HTR-8/SVneo (cell line): ENCODE data around the gene OR10A6.

ENCODE experiments used
- DNase-seq: peaks from one replicate; pipeline ENCODE4 v3.0.0; 2011; ENCODE audit warnings: low spot score, mixed read lengths; ENCODE audit not compliant: insufficient read length
- FAIRE-seq: peaks from 2 replicates; lab custom pipeline; 2011; peaks lifted over from hg19 to GRCh38; lab: Jason Lieb, UNC

OR10A6 gene

DNA sequence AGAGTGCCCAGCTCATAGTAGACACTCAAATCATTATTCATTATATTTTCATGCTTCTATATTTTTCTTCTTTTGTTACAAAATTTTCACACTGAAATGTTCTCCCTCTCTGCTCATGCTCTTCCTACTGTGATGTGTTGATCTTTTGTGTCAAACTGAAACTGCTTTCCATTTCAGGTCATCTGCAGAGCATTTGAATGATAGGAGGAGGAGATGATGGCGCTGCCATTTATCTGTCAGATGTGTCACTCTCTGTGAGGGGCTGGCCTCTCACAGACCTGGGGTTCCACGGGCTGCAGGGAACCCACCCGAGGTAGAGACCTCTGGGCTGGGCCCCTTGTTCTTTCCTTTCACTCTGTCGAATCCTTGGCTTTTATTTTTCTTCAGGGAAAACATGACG lies 41.1 kb downstream of the OR10A6 start:
- FAIRE-seq (no peak), DNase-seq (no peak)

DNA sequence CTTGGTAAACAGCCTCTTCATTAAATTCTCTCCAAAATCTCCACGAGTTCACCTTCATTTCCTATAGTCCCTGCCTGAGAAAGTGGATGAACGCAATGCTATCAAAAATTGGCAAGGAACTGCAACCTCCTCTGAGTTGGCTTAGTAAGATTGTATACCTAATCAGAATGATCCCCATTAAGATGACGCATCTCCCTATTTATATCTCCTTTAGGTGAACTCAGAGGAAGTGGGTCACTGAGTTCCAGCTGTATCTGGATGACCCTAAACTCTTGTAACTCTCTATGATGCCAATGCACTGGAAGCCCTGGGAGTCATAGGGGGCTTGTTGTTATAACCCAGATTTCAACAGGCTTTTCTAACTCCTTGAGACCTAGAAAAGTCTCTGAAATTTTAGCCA lies 48.2 kb downstream of the OR10A6 start:
- FAIRE-seq (no peak), DNase-seq (no peak)
